ENCODE measurements around the gene MBOAT2. TPM values are rescaled to one million over a fixed set of nuclear protein-coding genes. Genes with fewer than 3 reads are reported as not detected.

Gene MBOAT2
- polyA plus RNA-seq, 1 donor from 2014 or later = 205 TPM

- H3K79me2 ChIP-seq (replicated peaks; ENCODE audit: insufficient read depth, low read length) = peaks cover 68% of the 10 kb centered on the region
- H3K36me3 ChIP-seq (ENCODE audit: insufficient read depth, low read length) = no peaks in the 10 kb centered on the region
- H3K27me3 ChIP-seq (ENCODE audit: insufficient read depth, low read depth, low read length) = no peaks in the 10 kb centered on the region
- no peak overlapping the region for H3K4me3 ChIP-seq (ENCODE audit: low read length)
- no peaks in the 10 kb centered on the region for H3K9me3 ChIP-seq (ENCODE audit: low read length)
- no peaks in the 10 kb centered on the region for H4K20me1 ChIP-seq (ENCODE audit: insufficient read depth)
- H3K27ac ChIP-seq (ENCODE audit: low read length) = no peak overlapping the region
- H3F3A ChIP-seq (ENCODE audit: insufficient read depth, low read length, poor library complexity, severe bottlenecking) = no peaks in the 10 kb centered on the region
- H3K9ac ChIP-seq (ENCODE audit: low read length) = no peak overlapping the region
- no peak overlapping the region for H3K4me2 ChIP-seq (ENCODE audit: low read length)
- no peak for TF ChIP-seq SMC3 (conservative IDR thresholded peaks at IDR 0.05; ENCODE audit: poor library complexity)
- no peak for TF ChIP-seq CTCF (IDR thresholded peaks at IDR 0.05; ENCODE audit: poor library complexity, severe bottlenecking)
- no peak for TF ChIP-seq TAF1 (IDR thresholded peaks at IDR 0.05; ENCODE audit: low read depth)
- TF ChIP-seq RAD21 (conservative IDR thresholded peaks at IDR 0.05) = no peak
- no peak for TF ChIP-seq EZH2 (IDR thresholded peaks at IDR 0.05; ENCODE audit: borderline replicate concordance, insufficient read depth, low read length, poor library complexity, severe bottlenecking)
- no peak for TF ChIP-seq EP300 (conservative IDR thresholded peaks at IDR 0.05; ENCODE audit: poor library complexity, severe bottlenecking)
- no peak for TF ChIP-seq MXI1 (conservative IDR thresholded peaks at IDR 0.05; ENCODE audit: poor library complexity, severe bottlenecking)
- no peak for TF ChIP-seq REST (IDR thresholded peaks at IDR 0.05; ENCODE audit: borderline replicate concordance)
- no peak for TF ChIP-seq POLR2AphosphoS5 (IDR thresholded peaks at IDR 0.05)
- H2AFZ ChIP-seq (ENCODE audit: low read depth, low read length) = no peak overlapping the region
- no peaks in the 10 kb centered on the region for H3K9me2 ChIP-seq (ENCODE audit: insufficient read depth, low read length)
These were observed 5.9 kb downstream of the MBOAT2 start for GRCh38 chr2:8997631-8998030.

GRCh38 chr2:8997108-8997507 lies 6.4 kb downstream of the MBOAT2 start:
- Histone ChIP-seq H3K9me2 (ENCODE audit: insufficient read depth, low read length) (no peaks in the 10 kb centered on the region), H3K27ac (ENCODE audit: low read length) (no peak overlapping the region), H3F3A (ENCODE audit: insufficient read depth, low read length, poor library complexity, severe bottlenecking) (no peaks in the 10 kb centered on the region), H3K9me3 (ENCODE audit: low read length) (no peaks in the 10 kb centered on the region), H4K20me1 (ENCODE audit: insufficient read depth) (no peaks in the 10 kb centered on the region), H3K4me3 (ENCODE audit: low read length) (no peak overlapping the region), H3K9ac (ENCODE audit: low read length) (no peak overlapping the region), H3K79me2 (replicated peaks; ENCODE audit: insufficient read depth, low read length) (peaks cover 72% of the 10 kb centered on the region), H2AFZ (ENCODE audit: low read depth, low read length) (no peak overlapping the region), H3K36me3 (ENCODE audit: insufficient read depth, low read length) (no peaks in the 10 kb centered on the region), H3K27me3 (ENCODE audit: insufficient read depth, low read depth, low read length) (no peaks in the 10 kb centered on the region), H3K4me2 (ENCODE audit: low read length) (no peak overlapping the region)
- no peak for TF ChIP-seq RAD21 (conservative IDR thresholded peaks at IDR 0.05)
- TF ChIP-seq EZH2 (IDR thresholded peaks at IDR 0.05; ENCODE audit: borderline replicate concordance, insufficient read depth, low read length, poor library complexity, severe bottlenecking) = no peak
- TF ChIP-seq TAF1 (IDR thresholded peaks at IDR 0.05; ENCODE audit: low read depth) = no peak
- no peak for TF ChIP-seq POLR2AphosphoS5 (IDR thresholded peaks at IDR 0.05)
- no peak for TF ChIP-seq SMC3 (conservative IDR thresholded peaks at IDR 0.05; ENCODE audit: poor library complexity)
- TF ChIP-seq MXI1 (conservative IDR thresholded peaks at IDR 0.05; ENCODE audit: poor library complexity, severe bottlenecking) = no peak
- TF ChIP-seq REST (IDR thresholded peaks at IDR 0.05; ENCODE audit: borderline replicate concordance) = no peak
- no peak for TF ChIP-seq EP300 (conservative IDR thresholded peaks at IDR 0.05; ENCODE audit: poor library complexity, severe bottlenecking)
